Right renal pelvis (tissue), 4 donors: ENCODE results near the gene TSPEAR. TPM values are rescaled to one million over a fixed set of nuclear protein-coding genes. Genes with fewer than 3 reads are reported as not detected.
"Not testable (repeated sequence)": the region's sequence is repeated elsewhere in the genome, so short reads cannot be mapped to it uniquely, and the experiment has no call there.

Experiments
- DNase-seq, 4 donors: peaks; one replicate each; pipeline ENCODE4 v3.0.0-alpha.2; 2013; ENCODE audit warnings: low read depth in 4 of 4, low spot score in 3 of 4, missing footprints in 1 of 4
- polyA plus RNA-seq, 4 donors: library from polyadenylated mRNA; unstranded; fragments of 120-200 nt; gene quantifications; one replicate each; pipeline ENCODE4 v1.2.1, GENCODE V29; 2013; ENCODE audit not compliant: insufficient read length in 4 of 4

TSPEAR gene
- polyA plus RNA-seq, 4 donors: 0.60 to 1.2 (median 0.82) TPM

DNA sequence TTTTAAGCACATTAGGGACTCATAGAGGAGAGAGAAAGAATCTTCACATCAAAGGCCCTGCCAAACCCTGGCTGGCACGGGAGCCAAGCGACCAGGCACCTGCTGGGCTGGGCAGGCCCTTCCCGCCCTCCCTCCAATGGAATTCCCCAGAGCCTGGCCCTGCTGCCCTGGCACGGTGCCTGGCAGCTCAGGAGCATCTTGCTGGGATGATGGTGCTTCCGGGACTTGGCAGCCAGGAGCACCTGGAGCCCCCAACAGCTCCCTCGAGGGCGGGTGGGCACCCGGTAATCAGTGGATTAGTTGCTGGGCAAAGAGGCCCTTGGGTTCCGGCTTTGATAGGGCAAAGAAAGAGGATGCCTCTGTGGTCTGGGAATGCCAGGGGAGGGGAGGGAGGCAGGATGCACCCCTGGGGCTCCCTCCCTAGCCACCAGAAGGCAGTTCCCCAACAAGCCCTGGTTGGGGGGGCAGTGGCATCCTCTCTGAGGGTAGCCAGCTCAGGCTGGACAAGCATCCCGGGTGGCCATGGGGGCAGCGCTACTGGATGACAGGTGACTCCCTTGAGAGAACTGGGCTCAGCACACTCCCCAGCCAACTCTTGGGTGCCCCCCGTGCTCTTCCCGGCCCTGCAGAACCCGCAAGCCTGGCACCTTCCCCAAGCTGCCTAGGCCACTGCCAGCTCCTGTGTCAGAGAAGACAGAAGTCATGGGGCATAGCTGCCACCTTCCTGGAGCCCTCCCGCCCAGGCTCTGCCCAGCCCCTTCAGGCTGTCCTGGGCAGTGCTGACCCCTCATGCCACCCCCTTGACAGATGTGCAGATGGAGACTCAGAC is 197.8 kb downstream of the TSPEAR start:
- DNase-seq: no peak

- no peak for DNase-seq
Observed at GRCh38 chr21:44512496-44513388, 198.6 kb downstream of the TSPEAR start.

DNA sequence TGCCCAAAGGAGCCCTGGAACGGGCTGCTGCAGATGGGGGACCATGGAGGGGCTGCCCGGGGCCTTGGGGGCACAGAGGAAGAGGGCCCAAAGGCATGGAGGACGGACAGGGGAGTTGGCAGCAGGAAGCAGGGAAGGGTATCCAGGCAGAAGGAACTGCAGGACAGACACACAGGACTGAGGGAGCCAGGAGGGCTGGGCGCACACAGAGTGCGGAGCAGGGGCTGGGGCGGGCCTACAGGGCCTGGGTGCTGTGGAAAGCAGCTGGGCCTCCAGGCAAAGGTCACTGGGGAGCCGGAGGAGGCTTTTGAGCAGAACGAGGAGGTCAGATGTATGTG is 199.5 kb downstream of the TSPEAR start:
- DNase-seq: no peak

DNA sequence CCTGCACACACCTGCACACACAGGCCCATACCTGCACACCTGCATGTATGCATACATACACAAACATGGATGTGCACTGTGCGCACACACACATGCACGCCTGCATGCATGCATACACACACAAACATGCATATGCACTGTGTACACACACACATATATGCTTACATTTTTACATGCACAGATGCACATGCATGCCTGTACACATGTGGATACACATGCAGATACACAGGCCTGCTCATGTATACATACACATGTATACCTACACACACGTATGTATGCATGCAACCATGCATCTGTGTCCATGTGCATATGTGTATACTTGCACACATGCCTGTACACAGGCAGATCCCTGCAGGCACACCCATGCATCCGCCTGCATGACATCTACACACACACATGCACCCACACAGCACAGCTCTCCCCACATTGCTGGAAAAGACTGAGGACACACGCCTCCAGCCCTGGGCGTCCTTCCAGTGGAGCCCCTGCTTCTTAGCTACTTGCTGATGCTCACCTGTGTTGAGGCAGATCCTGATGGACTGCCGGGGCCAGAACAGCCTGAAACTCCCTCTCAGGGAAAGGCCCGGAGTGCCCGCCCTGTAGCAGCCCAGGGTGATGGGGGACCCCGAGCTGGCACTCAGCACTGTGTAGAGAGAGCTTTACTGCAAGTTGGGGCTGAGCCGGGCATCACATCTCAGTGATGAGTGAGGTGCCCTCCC is 200.0 kb downstream of the TSPEAR start:
- no peak for DNase-seq

- DNase-seq: peak; percentile 47 to 60 (median 56)
Observed at GRCh38 chr21:44510508-44511218, 200.7 kb downstream of the TSPEAR start.

GRCh38 chr21:44510109-44510507 is 201.3 kb downstream of the TSPEAR start:
- no peak for DNase-seq

- no peak for DNase-seq
Observed at GRCh38 chr21:44509539-44509938, 201.8 kb downstream of the TSPEAR start.

DNA sequence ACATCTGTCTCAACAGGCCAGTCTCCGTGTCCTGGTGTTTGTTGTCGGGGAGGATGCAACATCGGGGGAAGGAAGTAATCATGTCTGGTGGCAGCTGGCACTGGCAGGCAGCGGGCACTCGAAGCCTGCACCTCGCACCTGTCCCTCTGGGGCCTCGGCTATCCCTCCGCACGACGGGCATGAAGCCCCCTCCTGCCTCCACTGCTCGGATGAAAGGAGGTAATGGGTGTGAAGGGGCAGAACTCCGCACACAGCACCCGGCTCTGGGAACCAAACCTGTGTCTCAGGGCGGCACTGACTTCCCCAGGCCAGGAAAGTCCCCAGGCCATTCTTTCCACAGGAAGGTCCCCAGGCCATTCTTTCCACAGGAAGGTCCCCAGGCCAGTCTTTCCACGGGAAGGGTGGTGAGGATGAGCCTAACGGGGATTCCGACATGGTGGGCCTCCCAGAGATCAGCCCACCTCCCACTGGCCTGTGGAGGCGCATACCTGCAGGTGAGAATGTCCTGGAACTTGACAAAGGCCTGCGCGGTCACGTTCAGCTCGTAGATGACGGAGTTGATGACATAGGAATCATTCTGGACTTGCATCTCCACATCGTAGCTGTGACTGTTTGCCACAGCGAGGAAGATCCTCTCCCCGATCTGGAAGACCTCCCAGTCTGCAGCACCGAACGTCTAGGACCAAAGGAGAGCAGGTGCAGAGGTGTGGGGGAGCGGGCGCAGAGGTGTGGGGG is 202.5 kb downstream of the TSPEAR start:
- DNase-seq: no peak

DNA sequence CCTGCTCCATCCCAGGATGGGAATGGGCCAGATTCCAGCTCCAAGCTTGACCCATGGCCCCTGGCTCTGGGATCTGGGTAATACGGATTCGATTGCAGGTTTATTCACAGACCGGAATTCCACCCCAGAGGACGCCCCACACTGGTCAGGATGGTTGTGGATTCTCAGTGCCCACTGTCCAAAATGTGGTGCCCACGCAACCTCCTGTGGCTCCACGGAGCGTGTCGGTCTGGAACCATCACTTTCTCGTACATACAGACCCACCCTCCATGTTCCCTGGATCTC is 203.0 kb downstream of the TSPEAR start:
- no peak for DNase-seq

GRCh38 chr21:44507673-44508425 is 203.5 kb downstream of the TSPEAR start:
- DNase-seq: no peak

- DNase-seq: no peak
Observed at GRCh38 chr21:44506279-44507255, 204.8 kb downstream of the TSPEAR start.

DNA sequence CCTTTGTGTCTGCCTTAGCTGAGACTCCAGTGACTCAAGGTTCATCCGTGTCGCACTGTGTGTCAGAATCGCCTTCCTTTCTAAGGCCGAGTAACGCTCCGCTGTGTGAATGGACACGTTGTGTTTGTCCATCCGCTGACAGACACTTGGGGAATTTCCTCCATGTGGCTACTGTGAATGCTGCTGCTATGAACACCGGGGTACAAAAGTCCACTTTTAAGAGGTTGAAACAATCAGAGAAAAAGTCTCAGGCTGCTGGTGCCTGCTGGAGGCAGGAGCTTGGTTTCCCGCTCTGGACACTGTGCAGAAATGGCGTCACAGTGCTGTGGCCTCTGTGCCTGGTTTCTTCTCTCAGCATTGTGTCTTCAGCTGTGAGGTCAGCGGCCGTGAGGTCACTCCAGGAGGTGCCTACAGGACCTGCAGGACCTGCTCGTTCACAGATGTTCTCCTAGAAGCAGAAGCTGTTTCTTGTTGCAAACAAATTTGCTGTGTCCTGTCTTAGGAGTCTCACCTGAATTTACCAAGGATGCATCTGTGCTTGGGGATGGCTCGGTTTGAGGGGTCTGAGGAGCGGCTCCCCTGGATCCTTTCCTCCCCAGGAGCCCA is 205.6 kb downstream of the TSPEAR start:
- no peak for DNase-seq

DNA sequence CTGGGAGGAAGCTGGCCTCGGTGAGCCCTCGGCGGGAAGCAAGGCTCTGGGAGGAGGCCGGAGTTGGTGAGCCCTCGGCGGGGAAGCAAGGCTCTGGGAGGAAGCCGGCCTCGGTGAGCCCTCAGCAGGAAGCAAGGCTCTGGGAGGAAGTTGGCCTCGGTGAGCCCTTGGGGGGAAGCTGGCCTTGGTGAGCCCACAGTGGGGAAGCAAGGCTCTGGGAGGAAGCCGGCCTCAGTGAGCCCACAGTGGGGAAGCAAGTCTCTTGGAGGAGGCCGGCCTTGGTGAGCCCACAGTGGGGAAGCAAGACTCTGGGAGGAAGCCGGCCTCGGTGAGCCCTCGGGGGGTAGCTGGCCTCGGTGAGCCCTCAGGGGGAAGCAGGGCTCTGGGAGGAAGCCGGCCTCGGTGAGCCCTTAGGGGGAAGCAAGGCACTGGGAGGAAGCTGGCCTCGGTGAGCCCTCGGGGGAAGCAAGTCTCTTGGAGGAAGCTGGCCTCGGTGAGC is 207.4 kb downstream of the TSPEAR start:
- DNase-seq: no peak

DNA sequence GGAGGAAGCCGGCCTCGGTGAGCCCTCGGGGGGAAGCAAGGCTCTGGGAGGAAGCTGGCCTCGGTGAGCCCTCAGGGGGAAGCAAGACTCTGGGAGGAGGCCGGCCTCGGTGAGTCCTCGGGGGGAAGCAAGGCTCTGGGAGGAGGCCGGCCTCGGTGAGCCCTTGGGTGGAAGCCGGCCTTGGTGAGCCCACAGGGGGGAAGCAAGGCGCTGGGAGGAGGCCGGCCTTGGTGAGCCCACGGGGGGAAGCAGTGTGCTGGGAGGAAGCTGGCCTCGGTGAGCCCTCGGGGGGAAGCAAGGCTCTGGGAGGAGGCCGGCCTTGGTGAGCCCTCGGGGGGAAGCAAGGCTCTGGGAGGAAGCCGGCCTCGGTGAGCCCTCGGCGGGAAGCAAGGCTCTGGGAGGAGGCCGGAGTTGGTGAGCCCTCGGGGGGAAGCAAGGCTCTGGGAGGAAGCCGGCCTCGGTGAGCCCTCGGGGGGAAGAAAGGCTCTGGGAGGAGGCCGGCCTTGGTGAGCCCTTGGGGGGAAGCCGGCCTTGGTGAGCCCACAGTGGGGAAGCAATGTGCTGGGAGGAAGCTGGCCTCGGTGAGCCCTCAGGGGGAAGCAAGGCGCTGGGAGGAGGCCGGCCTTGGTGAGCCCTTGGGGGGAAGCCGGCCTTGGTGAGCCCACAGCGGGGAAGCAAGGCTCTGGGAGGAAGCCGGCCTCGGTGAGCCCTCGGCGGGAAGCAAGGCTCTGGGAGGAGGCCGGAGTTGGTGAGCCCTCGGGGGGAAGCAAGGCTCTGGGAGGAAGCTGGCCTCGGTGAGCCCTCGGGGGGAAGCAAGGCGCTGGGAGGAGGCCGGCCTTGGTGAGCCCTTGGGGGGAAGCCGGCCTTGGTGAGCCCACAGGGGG is 208.1 kb downstream of the TSPEAR start:
- not testable (repeated sequence) for DNase-seq

DNA sequence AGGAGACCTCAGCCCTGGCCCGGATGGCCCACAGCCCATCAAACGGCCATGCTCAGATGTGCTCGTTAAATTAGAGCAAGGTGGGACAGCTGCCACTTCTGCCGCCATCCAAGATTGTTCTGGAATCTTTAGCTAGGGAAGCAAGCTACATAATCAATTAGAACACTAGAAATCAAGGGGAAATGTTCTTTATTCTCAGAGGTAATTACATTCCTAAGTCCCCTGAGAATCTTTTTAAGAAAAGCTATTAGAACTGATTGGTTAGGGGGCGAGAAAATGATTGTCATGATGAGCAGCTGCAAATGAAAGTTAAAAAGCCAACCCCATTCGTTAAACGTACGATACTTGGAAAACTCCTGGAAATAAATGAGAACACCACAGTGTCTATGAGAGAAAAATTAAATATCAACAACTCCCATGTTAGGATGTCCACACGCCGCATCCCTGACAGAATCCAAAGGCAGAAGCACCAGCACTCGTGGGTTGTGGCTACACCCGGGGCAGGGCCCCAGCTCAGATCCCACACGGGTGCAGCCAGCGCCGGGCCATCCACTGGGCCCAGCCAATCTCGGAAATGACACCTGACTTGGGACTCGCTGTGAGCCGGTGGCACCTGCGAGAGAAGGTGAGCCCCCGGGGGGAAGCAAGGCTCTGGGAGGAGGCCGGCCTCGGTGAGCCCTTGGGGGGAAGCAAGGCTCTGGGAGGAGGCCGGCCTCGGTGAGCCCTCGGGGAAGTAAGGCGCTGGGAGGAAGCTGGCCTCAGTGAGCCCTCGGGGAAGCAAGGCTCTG is 209.0 kb downstream of the TSPEAR start:
- DNase-seq: no peak

- DNase-seq: no peak
Observed at GRCh38 chr21:44500111-44500510, 211.3 kb downstream of the TSPEAR start.
